22Rv1 (cell line): Measurements from ENCODE around the gene ADAMTS8.
A peak's percentile ranks its signal among the peaks of the same experiment; 100 is the strongest.

ENCODE experiments used
- H3K27ac ChIP-seq: fragments of 450-650 bp; 2 replicates; pipeline ENCODE4 v1.5.1; 2017
- ZFX ChIP-seq: fragments of 450-650 bp; IDR thresholded peaks from 2 replicates; pipeline ENCODE4 v1.6.1; 2017; ENCODE audit warnings: antibody characterized with exemption, borderline replicate concordance
- TF ChIP-seq, protein P1 (sequence below): fragments of 450-650 bp; IDR thresholded peaks from 2 replicates; pipeline ENCODE4 v1.5.1; 2017; ENCODE audit warnings: mild to moderate bottlenecking

Gene ADAMTS8

DNA sequence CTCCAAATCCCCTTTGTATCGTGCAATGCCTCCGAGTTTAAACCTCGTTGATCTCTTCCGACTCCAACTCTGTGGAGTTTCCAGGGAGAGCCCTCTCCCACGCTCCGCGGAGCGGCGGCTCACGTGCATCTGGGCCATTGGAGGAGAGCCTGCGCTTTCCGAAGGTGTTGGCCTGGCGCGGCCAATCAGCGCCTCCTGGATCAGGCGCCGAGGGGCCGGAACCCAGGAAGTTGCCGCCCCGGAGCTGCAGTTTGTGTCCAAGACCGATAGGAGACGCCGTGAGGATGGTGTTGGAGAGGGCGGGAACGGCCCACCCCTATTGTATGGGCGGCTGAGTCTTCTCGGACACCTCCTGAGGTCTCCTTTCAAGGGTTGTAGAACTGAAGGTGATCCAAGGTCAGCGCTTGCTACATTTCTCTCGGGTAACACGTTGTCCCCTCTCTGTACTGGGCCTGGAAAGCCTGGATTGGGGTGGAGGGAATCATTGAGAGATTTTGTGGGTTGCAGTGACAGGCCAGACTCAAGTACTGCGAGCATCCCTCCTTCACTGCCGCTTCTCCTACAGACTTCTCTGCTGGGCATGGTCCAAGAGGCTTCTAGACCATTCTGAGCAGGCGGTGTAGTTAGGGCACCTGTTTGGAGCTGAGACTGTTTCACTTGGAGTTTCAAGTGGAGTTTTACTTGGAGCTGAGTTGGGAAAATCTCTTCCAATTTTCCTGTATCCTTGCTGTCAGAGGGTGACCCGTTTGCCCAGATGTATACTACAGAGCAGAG is 21.8 kb upstream of the ADAMTS8 start:
- TF ChIP-seq ZFX, result no peak
- TF ChIP-seq, protein P1, sequence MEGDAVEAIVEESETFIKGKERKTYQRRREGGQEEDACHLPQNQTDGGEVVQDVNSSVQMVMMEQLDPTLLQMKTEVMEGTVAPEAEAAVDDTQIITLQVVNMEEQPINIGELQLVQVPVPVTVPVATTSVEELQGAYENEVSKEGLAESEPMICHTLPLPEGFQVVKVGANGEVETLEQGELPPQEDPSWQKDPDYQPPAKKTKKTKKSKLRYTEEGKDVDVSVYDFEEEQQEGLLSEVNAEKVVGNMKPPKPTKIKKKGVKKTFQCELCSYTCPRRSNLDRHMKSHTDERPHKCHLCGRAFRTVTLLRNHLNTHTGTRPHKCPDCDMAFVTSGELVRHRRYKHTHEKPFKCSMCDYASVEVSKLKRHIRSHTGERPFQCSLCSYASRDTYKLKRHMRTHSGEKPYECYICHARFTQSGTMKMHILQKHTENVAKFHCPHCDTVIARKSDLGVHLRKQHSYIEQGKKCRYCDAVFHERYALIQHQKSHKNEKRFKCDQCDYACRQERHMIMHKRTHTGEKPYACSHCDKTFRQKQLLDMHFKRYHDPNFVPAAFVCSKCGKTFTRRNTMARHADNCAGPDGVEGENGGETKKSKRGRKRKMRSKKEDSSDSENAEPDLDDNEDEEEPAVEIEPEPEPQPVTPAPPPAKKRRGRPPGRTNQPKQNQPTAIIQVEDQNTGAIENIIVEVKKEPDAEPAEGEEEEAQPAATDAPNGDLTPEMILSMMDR, result 0 out of 2 replicates have a peak, but pooled peaks have one; percentile 7
- H3K27ac ChIP-seq, result no peak overlapping the region

DNA sequence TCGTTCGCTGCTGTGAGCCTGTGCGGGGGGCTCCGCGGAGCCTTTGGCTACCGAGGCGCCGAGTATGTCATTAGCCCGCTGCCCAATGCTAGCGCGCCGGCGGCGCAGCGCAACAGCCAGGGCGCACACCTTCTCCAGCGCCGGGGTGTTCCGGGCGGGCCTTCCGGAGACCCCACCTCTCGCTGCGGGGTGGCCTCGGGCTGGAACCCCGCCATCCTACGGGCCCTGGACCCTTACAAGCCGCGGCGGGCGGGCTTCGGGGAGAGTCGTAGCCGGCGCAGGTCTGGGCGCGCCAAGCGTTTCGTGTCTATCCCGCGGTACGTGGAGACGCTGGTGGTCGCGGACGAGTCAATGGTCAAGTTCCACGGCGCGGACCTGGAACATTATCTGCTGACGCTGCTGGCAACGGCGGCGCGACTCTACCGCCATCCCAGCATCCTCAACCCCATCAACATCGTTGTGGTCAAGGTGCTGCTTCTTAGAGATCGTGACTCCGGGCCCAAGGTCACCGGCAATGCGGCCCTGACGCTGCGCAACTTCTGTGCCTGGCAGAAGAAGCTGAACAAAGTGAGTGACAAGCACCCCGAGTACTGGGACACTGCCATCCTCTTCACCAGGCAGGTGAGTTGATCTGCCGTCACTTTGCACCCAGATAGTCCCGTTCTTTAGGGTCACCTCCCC is 21.0 kb upstream of the ADAMTS8 start:
- no peak overlapping the region for H3K27ac ChIP-seq
- TF ChIP-seq, protein P1, result no peak
- no peak for TF ChIP-seq ZFX

DNA sequence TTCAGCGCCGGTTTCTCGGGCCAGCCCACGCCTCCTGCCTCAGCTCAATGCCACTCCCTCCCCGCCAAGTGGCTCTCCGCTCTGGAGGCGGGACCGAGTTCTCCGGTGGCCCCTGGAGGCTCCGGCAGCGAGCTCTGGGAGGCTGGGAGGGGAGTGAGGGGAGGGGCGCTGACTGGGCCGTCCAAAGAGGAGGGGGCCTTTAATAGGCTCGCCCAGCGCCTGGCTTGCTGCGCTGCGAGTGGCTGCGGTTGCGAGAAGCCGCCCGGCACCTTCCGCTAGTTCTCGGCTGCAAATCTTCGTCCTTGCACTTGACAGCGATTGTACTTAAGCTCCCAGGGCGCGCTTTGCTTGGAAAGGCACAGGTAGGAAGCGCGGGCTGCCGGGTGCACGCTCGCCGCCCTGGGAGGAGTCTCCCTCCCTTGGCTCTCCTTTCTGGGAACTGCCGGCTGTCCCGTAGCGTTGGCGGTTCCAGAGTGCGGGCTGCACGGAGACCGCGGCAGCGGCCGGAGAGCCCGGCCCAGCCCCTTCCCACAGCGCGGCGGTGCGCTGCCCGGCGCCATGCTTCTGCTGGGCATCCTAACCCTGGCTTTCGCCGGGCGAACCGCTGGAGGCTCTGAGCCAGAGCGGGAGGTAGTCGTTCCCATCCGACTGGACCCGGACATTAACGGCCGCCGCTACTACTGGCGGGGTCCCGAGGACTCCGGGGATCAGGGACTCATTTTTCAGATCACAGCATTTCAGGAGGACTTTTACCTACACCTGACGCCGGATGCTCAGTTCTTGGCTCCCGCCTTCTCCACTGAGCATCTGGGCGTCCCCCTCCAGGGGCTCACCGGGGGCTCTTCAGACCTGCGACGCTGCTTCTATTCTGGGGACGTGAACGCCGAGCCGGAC is 20.3 kb upstream of the ADAMTS8 start, which contains the start of gene ADAMTS15:
TSS of gene ADAMTS15 (plus strand) at position 230 of the 894 bp plus-strand sequence. CDS start at position 559, 329 bp downstream.
- H3K27ac ChIP-seq, result 0 out of 2 replicates have a peak within 1 kb of the TSS, but pooled peaks have one; percentile 33
- TF ChIP-seq ZFX, result no peak
- TF ChIP-seq, protein P1, result no peak

DNA sequence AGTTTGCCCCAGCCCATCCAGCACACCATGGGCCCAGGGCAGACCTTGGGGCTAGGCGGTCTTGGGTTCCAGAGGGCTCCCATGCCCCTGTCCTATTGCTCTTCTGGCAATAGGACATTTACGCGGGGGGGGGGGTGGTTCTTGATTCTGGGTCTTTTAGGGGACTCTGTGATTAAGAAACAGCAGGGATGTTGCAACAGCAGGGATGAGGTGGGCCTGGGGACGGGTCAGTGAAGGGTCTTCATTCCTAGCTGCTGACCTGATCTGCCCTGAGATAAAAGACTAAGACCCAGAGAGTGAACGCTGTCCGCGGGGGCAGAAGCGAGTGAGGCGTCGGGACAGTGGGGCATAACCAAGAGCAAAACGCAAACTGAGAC is 19.6 kb upstream of the ADAMTS8 start:
- TF ChIP-seq, protein P1, result no peak
- no peak for TF ChIP-seq ZFX
- no peak overlapping the region for H3K27ac ChIP-seq

DNA sequence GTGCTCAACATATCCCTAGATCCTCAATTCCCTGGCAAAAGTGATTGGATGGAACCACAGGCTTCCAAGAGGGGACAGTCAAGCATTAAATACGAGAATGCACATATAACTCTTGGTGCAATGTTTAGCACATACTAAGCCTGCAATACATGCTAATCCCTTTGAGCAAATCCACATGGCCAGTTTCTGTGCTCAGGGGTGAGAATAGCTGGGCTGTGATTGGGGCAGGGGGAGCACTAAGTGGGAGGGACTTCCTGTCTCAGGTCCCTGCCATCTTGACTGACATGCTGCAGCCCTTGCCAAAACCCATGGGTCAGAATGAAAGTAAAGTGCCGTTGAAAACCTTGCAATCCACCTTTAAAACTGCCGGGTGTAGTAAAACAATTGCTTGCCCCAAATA is 17.4 kb upstream of the ADAMTS8 start:
- TF ChIP-seq ZFX, result no peak
- TF ChIP-seq, protein P1, result no peak
- no peak overlapping the region for H3K27ac ChIP-seq

DNA sequence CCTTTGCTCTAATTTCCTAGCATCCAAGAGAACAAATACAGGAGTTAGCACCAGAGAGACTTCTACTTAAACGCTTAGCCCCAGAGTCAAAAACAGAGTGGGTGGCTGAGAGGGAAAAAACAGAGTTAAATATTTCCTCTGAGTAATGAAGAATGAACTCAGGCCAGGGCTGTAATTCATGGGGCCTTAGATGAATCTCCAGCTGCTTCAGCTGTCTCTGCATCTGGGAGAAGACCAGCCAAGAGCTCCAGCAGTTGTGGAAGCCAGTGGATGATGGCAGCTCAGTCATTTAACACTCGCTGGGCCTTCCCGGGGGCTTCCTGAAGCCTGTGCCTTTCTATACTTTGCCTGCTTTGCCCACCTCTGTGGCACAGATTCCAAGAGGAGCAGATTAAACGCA is 14.3 kb upstream of the ADAMTS8 start:
- no peak overlapping the region for H3K27ac ChIP-seq
- TF ChIP-seq ZFX, result no peak

DNA sequence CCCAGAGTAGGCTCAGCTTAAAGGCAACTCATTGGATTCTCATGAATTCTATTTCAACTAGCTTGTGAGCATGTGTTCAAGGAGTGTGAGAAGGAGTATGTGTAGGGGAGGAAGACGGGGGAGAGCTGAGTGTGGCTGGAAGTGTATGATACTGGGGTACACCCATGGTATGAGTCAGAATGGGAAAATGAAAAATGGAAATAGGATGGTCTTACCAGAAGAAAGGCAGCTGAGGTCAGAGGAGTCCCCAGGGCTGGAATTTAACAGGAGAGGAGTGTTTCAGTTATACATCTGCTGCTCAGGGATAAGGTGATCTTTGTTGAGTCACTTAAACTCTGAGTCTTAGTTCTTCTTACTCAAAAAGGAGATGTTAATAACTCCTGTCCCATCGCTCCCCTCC is 13.3 kb upstream of the ADAMTS8 start:
- no peak for TF ChIP-seq ZFX
- TF ChIP-seq, protein P1, result no peak
- H3K27ac ChIP-seq, result no peak overlapping the region
